SK-N-SH (cell line): ENCODE data around the gene TRIML1.

Source experiments
- JUND ChIP-seq: IDR thresholded peaks from 2 replicates; pipeline ENCODE4 v1.4.0; 2012
- POLR2AphosphoS5 ChIP-seq: IDR thresholded peaks from 2 replicates; pipeline ENCODE4 v1.6.1; 2012; ENCODE audit warnings: low read depth, low read length
- RAD21 ChIP-seq: IDR thresholded peaks from 2 replicates; pipeline ENCODE4 v1.6.1; 2012; ENCODE audit warnings: mild to moderate bottlenecking, low read length
- RCOR1 ChIP-seq: fragments of 150-350 bp; IDR thresholded peaks from 2 replicates; pipeline ENCODE4 v1.6.1; 2017; ENCODE audit warnings: antibody characterized with exemption, low read length
- SMC3 ChIP-seq: IDR thresholded peaks from 2 replicates; pipeline ENCODE4 v1.6.1; 2012; ENCODE audit warnings: low read depth, low read length, improper control_type of control experiment
- TF ChIP-seq, protein P1 (sequence below): fragments of 200-600 bp; sonication (generic); IDR thresholded peaks from 2 replicates; pipeline ENCODE4 v1.6.1; 2017; ENCODE audit warnings: antibody characterized with exemption, mild to moderate bottlenecking, moderate library complexity

DNA sequence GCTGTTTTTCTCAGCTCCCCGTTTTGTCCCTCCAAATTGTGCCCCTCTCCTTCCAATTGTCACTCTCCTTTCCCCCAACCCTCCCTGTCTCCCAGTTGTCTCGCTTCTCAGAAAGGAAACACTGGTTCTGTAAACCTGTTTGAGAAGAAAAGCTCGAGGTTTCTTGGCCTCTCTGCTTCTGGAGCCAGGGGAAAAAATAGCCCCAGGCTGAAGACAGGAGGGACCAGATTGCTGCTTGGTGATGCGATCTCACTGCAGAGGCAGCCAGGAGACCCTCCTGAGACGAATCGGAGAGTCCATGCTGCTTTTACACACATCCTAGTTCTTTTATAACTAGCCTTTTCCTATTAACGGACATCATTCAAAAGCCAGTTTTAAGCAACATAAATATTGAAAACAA lies 21.2 kb downstream of the TRIML1 start:
- TF ChIP-seq, protein P1, sequence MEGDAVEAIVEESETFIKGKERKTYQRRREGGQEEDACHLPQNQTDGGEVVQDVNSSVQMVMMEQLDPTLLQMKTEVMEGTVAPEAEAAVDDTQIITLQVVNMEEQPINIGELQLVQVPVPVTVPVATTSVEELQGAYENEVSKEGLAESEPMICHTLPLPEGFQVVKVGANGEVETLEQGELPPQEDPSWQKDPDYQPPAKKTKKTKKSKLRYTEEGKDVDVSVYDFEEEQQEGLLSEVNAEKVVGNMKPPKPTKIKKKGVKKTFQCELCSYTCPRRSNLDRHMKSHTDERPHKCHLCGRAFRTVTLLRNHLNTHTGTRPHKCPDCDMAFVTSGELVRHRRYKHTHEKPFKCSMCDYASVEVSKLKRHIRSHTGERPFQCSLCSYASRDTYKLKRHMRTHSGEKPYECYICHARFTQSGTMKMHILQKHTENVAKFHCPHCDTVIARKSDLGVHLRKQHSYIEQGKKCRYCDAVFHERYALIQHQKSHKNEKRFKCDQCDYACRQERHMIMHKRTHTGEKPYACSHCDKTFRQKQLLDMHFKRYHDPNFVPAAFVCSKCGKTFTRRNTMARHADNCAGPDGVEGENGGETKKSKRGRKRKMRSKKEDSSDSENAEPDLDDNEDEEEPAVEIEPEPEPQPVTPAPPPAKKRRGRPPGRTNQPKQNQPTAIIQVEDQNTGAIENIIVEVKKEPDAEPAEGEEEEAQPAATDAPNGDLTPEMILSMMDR: no peak
- TF ChIP-seq RCOR1: no peak
- no peak for TF ChIP-seq RAD21
- no peak for TF ChIP-seq SMC3
- no peak for TF ChIP-seq JUND
- TF ChIP-seq POLR2AphosphoS5: no peak
